GM23248 (cell line): ENCODE data around the gene QPRT. TPM values are rescaled to one million over a fixed set of nuclear protein-coding genes. Genes with fewer than 3 reads are reported as not detected.

Experiments
- DNase-seq: peaks from one replicate; pipeline ENCODE4 v3.0.0-alpha.2; 2015
- H2AFZ ChIP-seq: fragments of 200-600 bp; sonication (generic); 2 replicates; pipeline ENCODE4 v1.6.1; 2016; ENCODE audit warnings: antibody characterized with exemption
- H3F3A ChIP-seq: fragments of 200-600 bp; sonication (generic); 2 replicates; pipeline ENCODE4 v1.6.1; 2016; ENCODE audit warnings: mild to moderate bottlenecking, antibody characterized with exemption, mixed run types; ENCODE audit not compliant: insufficient read depth
- H3K27ac ChIP-seq: fragments of 200-600 bp; sonication (generic); 2 replicates; pipeline ENCODE4 v1.5.1; 2016; ENCODE audit warnings: mild to moderate bottlenecking
- H3K27me3 ChIP-seq: fragments of 200-600 bp; sonication (generic); replicated peaks from 2 replicates; pipeline ENCODE4 v1.6.1; 2016; ENCODE audit warnings: mild to moderate bottlenecking; ENCODE audit not compliant: insufficient read depth
- H3K36me3 ChIP-seq: fragments of 200-600 bp; sonication (generic); 2 replicates; pipeline ENCODE4 v1.6.1; 2016; ENCODE audit warnings: low read depth, mild to moderate bottlenecking
- H3K4me1 ChIP-seq: fragments of 200-600 bp; sonication (generic); 2 replicates; pipeline ENCODE4 v1.6.1; 2016; ENCODE audit warnings: mild to moderate bottlenecking; ENCODE audit not compliant: insufficient read depth
- H3K4me2 ChIP-seq: fragments of 200-600 bp; sonication (generic); one replicate; pipeline ENCODE4 v1.6.1; 2016; ENCODE audit warnings: mild to moderate bottlenecking; ENCODE audit not compliant: unreplicated experiment
- H3K4me3 ChIP-seq: fragments of 200-600 bp; sonication (generic); 2 replicates; pipeline ENCODE4 v1.5.1; 2016; ENCODE audit warnings: mild to moderate bottlenecking
- H3K79me2 ChIP-seq: fragments of 200-600 bp; sonication (generic); 2 replicates; pipeline ENCODE4 v1.6.1; 2016; ENCODE audit warnings: mild to moderate bottlenecking; ENCODE audit not compliant: insufficient read depth
- H3K9ac ChIP-seq: fragments of 200-600 bp; sonication (generic); 2 replicates; pipeline ENCODE4 v1.6.1; 2016; ENCODE audit warnings: mild to moderate bottlenecking
- H3K9me2 ChIP-seq: fragments of 200-600 bp; sonication (generic); 2 replicates; pipeline ENCODE4 v1.6.1; 2016; ENCODE audit warnings: mixed run types, mild to moderate bottlenecking, moderate library complexity; ENCODE audit not compliant: insufficient read depth
- H3K9me3 ChIP-seq: fragments of 200-600 bp; sonication (generic); one replicate; pipeline ENCODE4 v1.6.1; 2017; ENCODE audit warnings: low read depth
- H4K20me1 ChIP-seq: fragments of 200-600 bp; sonication (generic); 2 replicates; pipeline ENCODE4 v1.6.0; 2016; ENCODE audit not compliant: insufficient read depth
- EZH2 ChIP-seq: fragments of 200-600 bp; sonication (generic); IDR thresholded peaks from 2 replicates; pipeline ENCODE4 v1.6.1; 2018; ENCODE audit warnings: antibody characterized with exemption, mild to moderate bottlenecking; ENCODE audit not compliant: insufficient read depth, poor library complexity, severe bottlenecking
- EZH2phosphoT487 ChIP-seq: fragments of 200-600 bp; sonication (generic); IDR thresholded peaks from 2 replicates; pipeline ENCODE4 v1.6.1; 2018; ENCODE audit warnings: antibody characterized with exemption, moderate library complexity, mild to moderate bottlenecking, low read depth; ENCODE audit not compliant: insufficient read depth
- WGBS, 2 experiments: methylation state at CpG; one replicate each; pipeline ENCODE4 v1.1.6; 2015 to 2017; ENCODE audit warnings: low lambda C conversion rate in 2 of 2, low coverage in 1 of 2; ENCODE audit errors: missing lambda C conversion rate in 2 of 2; 5-methylcytosine and 5-hydroxymethylcytosine counted together
- in situ Hi-C: fragments of 300-500 bp; cut with MboI; formaldehyde crosslinking; loops from 2 replicates; pipeline ENCODE4 v1.15.0; 2020
- polyA plus RNA-seq: library from polyadenylated mRNA; unstranded; fragments of >200 nt; fragmentation: Nextera tagmentation; extraction: Ambion mirVana; gene quantifications from 2 replicates; pipeline ENCODE4 v1.2.1, GENCODE V29; 2016
- total RNA-seq: library from RNA; depleted of rRNA; stranded (reverse); fragments of >200 nt; shearing (Covaris generic); gene quantifications from 2 replicates; pipeline ENCODE4 v1.2.3, GENCODE V29; 2014

QPRT gene
- total and polyA plus RNA-seq, 2 experiments from 2014 or later: 0.32 to 0.85 TPM

- peak; percentile 30 for DNase-seq
- Histone ChIP-seq H3K9ac (no peak overlapping the region), H3K9me3 (no peaks in the 10 kb centered on the region), H3F3A (no peaks in the 10 kb centered on the region), H3K79me2 (no peaks in the 10 kb centered on the region), H3K9me2 (no peaks in the 10 kb centered on the region), H4K20me1 (no peaks in the 10 kb centered on the region), H3K27ac (no peak overlapping the region), H3K4me1 (no peaks in the 10 kb centered on the region), H3K27me3 (no peaks in the 10 kb centered on the region), H3K4me3 (no peak overlapping the region), H3K36me3 (no peaks in the 10 kb centered on the region), H2AFZ (no peak overlapping the region), H3K4me2 (no peak overlapping the region)
- no peak for TF ChIP-seq EZH2
- no peak for TF ChIP-seq EZH2phosphoT487
- WGBS, 2 experiments: 47 to 53% methylated on average over 3 of the region's 3 CpGs
- in situ Hi-C loops: no loop called here
Measured at GRCh38 chr16:29675811-29676643, 3.0 kb upstream of the QPRT start.

- no peaks in the 10 kb centered on the region for H4K20me1 ChIP-seq
- no peak overlapping the region for H3K9ac ChIP-seq
- H3K4me1 ChIP-seq: no peaks in the 10 kb centered on the region
- H3K27me3 ChIP-seq: no peaks in the 10 kb centered on the region
- WGBS, 2 experiments: 93 to 95% methylated on average over 20 to 23 of the region's 23 CpGs
- no peak overlapping the region for H3K4me2 ChIP-seq
- DNase-seq: no peak
- no peak overlapping the region for H2AFZ ChIP-seq
- no peaks in the 10 kb centered on the region for H3K79me2 ChIP-seq
- H3K9me2 ChIP-seq: no peaks in the 10 kb centered on the region
- in situ Hi-C loops: no loop called here
- no peak overlapping the region for H3K27ac ChIP-seq
- no peak for TF ChIP-seq EZH2phosphoT487
- TF ChIP-seq EZH2: no peak
- no peaks in the 10 kb centered on the region for H3K36me3 ChIP-seq
- H3K9me3 ChIP-seq: no peaks in the 10 kb centered on the region
- H3K4me3 ChIP-seq: no peak overlapping the region
- no peaks in the 10 kb centered on the region for H3F3A ChIP-seq
Measured at GRCh38 chr16:29676989-29677785, 1.8 kb upstream of the QPRT start.

- in situ Hi-C loops: no loop called here
- no peaks in the 10 kb centered on the region for H3K79me2 ChIP-seq
- no peaks in the 10 kb centered on the region for H3K36me3 ChIP-seq
- no peak for DNase-seq
- WGBS, 2 experiments: 55 to 57% methylated on average over 10 of the region's 10 CpGs
- H3K9me2 ChIP-seq: no peaks in the 10 kb centered on the region
- H2AFZ ChIP-seq: no peak overlapping the region
- H3F3A ChIP-seq: no peaks in the 10 kb centered on the region
- H3K4me2 ChIP-seq: no peak overlapping the region
- H3K4me3 ChIP-seq: no peak overlapping the region
- no peak overlapping the region for H3K9ac ChIP-seq
- H3K27me3 ChIP-seq: no peaks in the 10 kb centered on the region
- TF ChIP-seq EZH2: no peak
- TF ChIP-seq EZH2phosphoT487: no peak
- H3K27ac ChIP-seq: no peak overlapping the region
- no peaks in the 10 kb centered on the region for H3K9me3 ChIP-seq
- no peaks in the 10 kb centered on the region for H3K4me1 ChIP-seq
- no peaks in the 10 kb centered on the region for H4K20me1 ChIP-seq
Measured at GRCh38 chr16:29680180-29680598, 1.2 kb downstream of the QPRT start.

GRCh38 chr16:29683543-29684090 is 4.6 kb downstream of the QPRT start:
- H3K27me3 ChIP-seq: no peaks in the 10 kb centered on the region
- H2AFZ ChIP-seq: no peak overlapping the region
- H3K4me1 ChIP-seq: no peaks in the 10 kb centered on the region
- 72 to 74% methylated on average over 9 of the region's 9 CpGs for WGBS, 2 experiments
- no peak for DNase-seq
- H3K9me3 ChIP-seq: no peaks in the 10 kb centered on the region
- H3K4me2 ChIP-seq: no peak overlapping the region
- H3K9me2 ChIP-seq: no peaks in the 10 kb centered on the region
- no peaks in the 10 kb centered on the region for H3F3A ChIP-seq
- no peaks in the 10 kb centered on the region for H3K79me2 ChIP-seq
- no peak for TF ChIP-seq EZH2
- no peak for TF ChIP-seq EZH2phosphoT487
- no peak overlapping the region for H3K4me3 ChIP-seq
- no peaks in the 10 kb centered on the region for H3K36me3 ChIP-seq
- in situ Hi-C loops: no loop called here
- no peak overlapping the region for H3K9ac ChIP-seq
- H3K27ac ChIP-seq: no peak overlapping the region
- H4K20me1 ChIP-seq: no peaks in the 10 kb centered on the region
